DMS 273 treated with DMSO at 0.1 percent for 48 hours (cell line): ENCODE measurements around the gene FHL2.

Experiments
- DNase-seq: peaks from one replicate; lab custom pipeline; 2025; lab: John Stamatoyannopoulos, UW

The FHL2 gene

DNA sequence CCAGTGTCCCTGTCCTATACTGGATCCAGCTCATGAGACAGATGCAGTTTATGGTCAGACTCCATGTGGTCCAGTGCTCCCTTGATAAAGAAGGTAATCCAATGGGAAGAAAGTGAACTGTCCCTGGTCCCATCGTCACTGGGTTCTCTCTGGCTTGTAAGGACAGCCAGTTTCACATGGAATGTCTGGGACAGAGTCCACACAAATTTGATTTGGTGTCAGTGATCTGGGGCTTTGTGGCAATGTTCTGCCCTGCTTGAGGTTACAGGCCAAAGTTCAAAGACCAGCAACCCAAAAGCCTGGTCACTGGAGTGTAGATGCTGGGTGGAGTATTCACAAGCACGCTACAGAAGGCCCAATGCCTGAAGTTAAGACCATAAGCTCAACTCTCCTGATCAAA, 22.2 kb upstream of the FHL2 start:
- DNase-seq = no peak

GRCh38 chr2:105418522-105418921, 19.7 kb upstream of the FHL2 start:
- no peak for DNase-seq

GRCh38 chr2:105417857-105418436, 19.1 kb upstream of the FHL2 start:
- DNase-seq = no peak

DNA sequence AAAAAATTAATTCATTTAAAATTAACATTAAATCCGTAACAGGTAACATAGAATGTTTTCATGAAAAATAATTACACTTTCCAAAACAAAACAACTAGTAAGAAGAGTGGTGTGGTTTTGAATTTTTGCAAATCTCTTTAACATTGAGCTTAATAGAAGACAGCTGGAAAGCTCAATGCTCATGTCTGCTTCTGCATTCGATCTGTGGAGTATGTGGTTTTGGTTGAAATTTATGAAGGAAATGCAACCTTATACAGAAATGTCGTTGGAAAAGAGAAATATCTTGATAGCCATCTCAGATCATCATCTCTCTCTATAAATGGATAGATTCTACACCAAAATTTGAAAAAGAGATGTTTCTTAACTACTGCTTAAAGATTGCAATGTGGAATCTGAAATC, 17.3 kb upstream of the FHL2 start:
- DNase-seq = no peak

DNA sequence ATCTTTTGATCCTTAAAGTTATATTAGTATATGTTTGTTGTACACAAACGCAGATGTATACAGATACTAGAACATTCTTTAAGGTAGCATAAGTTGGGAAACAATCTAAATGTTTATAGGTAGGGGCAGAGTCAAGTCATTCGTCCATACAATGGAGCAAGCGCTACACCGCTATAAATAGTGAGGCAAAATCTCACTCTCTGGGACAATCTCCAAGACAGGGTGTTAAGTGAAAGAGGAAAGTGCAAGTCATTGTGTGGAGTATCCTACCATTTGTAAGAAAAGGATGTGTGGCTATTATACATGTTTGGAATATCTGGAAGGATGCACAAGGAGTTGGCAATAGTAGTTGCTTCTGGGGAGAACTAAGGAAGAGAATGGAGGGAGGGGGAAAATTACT, 16.2 kb upstream of the FHL2 start:
- DNase-seq = no peak

GRCh38 chr2:105413206-105413605, 14.4 kb upstream of the FHL2 start:
- no peak for DNase-seq

DNA sequence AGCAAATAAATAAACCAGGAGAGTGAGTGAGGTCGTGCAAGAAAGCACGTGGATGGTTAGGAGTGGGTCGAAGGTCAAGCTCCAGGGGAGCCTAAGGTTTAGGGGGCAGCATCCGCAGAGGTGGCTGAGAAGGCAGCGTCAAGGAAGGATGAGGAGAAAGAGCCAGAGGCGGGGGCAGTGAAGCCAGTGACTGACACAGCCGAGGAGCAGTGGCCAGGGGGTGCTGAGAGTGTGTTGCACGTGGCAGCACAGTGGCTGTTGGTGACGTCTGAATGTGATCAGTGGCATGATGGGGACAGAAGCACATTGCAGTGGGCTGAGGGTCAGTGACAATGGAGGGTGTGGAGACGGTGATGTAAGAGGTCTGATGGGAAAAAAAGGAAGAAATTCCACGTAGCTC, 13.7 kb upstream of the FHL2 start:
- no peak for DNase-seq

DNA sequence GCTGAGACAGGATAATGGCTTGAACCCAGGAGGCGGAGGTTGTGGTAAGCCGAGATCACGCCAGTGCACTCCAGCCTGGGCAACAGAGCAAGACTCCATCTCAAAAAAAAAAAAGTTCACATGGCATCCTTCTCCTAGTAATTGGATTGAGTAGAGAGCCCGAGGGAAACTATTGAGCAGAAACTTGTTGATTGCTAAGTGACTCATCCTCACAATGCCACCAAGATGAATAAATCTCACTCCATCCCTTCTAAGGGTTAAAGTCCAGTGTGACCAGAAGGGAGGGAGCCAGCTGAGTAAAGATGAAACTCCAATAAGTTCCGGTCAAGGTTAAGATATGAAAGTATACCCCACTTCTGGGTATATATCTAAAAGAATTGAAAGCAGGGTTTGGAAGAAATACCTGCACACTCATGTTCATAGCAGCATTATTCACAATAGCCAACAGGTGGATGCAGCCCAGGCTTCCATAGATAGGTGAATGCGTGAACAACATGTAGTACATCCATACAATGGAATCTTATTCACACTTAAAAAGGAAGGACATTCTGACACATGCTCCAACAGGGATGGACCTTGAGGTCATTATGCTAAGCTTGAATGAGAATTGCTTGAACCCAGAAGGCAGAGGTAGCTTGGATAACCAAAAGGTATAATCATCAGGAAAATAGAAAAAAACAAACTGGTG, 13.0 kb upstream of the FHL2 start:
- DNase-seq = no peak

- DNase-seq = no peak
Observed at GRCh38 chr2:105410554-105410953, 11.7 kb upstream of the FHL2 start.

- DNase-seq = no peak
Observed at GRCh38 chr2:105409717-105410116, 10.9 kb upstream of the FHL2 start.

- DNase-seq = no peak
Observed at GRCh38 chr2:105407946-105408743, 9.3 kb upstream of the FHL2 start.

DNA sequence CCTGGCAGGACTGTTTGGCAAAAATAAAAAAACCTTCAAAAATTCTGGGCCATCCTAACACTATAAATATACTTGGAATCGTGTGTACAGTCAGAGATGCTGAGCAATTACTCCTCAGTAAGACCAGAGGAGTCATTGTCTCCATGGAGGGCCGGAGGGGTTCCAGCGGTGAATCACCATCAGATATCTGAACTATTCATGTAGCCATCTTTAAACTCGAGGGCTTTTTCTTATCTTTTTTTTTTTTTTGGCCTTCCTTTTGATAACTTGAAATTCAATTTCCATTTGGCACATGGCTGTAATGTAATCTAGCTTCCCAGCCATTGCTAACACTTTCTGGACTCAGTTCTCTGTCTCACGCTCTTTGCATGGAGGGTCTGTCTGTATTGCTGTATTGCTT, 7.4 kb upstream of the FHL2 start:
- DNase-seq = no peak

DNA sequence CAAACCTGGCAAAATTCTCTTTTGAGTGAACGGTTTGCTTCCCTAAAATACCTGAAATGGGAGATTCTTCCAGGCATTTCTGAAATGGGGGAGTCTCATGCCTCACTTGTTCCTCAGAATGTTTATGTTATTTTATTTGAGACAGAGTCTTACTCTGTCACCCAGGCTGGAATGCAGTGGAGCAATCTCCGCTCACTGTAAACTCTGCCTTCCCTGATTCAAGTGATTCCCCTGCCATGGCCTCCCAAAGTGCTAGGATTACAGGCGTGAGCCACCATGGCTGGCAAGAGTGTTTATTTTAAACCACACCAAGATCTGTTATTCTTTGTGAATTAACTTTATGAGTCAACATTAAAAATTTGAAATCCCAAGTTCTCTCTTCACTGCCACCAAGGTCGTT, 6.4 kb upstream of the FHL2 start:
- DNase-seq = no peak

DNA sequence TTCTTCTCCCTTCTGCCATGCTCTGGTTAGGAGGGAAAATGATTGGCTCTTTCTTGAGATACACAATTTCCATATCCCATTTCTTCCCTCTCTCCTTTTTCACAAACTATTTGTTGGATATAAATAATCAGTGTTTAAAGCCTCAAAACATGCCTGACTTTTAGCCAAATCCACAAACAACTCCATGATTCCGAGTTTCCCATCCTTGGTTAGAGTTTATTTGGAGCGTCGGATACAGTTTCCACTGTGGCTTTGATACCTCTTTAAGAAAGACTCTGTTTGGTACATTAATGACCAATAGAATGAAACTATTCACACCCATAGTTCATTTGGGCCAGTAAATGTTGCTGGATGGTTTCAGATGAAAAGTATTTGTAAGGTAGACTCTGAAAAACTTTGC, 5.9 kb upstream of the FHL2 start:
- no peak for DNase-seq

DNA sequence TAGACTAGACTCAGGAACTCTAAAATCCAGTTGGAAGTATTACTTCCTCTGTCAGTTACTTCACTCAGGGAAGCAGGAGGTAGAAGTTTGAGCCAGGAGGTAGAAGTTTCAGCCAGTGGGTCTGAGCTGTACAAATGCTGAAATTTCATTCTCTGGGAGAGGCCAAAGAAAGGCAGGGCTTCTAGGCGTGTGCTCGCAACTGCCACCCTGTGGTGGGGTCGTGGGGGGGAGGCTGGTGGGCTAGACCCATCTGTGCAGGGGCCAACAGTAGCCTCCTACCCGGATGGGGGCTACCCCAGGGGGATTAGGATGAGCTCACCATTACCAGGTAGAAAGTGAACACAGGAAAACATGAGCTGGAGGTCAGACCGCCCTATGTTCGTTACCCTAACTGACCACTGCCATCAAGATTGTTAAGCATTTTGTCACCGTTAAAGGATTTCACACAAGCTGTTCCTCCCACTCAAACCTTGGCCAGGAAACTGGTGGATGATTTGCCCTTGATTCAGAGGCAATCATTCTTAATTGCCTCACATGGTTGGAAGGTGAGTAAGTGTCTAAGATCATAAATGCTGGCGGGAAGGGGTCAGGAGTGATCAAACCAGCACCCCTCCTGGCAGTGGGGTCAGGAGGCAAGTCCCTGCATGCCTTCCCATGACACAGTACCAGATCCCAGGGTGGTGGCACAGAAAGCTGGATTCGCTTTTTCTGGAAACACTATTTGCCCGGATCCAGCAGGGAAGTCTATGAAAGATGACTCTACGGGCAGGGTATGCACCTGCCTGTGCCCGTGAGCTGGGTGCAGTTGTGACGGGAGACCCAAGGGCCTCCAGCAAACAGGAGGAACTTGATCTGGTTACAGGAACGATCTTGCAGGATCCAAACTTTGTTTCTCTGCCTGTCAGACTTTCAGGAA, 5.2 kb upstream of the FHL2 start:
- DNase-seq = no peak

DNA sequence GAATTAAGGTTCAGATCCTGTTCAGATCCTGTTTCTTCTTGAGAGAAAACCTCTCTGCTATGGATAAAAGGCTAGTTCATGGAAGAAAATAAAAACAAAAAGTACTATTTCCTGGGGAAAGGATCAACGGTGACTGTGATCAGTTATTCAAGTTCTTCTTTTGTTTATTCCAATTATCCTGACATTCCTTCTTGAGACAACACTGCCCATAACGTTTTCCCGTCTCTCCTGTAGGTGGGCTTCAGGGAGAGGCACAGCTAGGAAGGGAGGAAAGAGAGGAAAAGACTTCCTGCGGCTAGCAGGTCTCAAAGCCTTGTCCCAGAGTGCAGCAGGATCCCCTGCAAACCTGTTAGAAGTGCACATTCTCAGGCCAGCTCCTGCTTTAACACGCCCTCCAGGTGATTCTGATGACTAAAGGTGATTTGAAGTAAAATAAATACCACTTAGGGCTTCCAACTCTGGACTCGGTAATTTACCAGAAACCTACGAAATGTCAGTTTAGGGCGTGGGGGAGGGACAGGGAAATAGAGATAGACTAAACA, 4.5 kb upstream of the FHL2 start:
- DNase-seq = no peak

- no peak for DNase-seq
Observed at GRCh38 chr2:105402809-105403208, 4.0 kb upstream of the FHL2 start.

DNA sequence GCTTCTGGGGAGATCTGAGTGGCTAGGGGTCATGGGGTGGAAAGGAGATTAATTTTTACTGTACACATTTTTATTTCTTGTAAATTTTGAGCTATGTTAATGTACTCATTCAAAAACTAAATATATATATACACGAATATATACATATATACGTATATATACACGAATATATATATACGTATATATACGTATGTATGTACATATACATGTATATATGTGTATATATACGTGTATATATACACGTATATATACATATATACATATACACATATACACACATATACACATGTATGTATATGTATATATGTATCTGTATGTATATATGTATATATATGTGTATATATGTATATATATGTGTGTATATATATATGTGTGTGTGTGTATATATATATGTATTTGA, 3.0 kb upstream of the FHL2 start:
- DNase-seq = no peak

DNA sequence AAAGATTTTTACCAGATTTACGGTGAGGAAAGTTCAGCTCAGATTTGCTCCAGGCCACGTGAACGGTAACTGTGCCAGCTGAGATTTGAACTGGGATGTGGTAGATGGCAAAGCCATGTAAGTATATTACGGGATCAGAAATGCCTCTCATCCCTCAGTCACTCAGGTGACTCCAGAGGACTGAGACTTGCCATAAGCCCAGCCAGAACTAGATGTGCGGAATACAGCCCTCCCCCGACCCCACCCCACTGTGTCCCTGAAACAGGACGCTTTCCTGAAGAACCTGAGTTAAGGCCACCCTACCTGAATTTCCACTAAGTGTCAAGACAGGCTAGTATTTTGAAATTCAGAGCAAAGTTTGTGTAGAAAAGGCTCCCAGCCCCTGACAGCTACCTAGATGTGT, 1.3 kb upstream of the FHL2 start:
- DNase-seq = no peak

DNA sequence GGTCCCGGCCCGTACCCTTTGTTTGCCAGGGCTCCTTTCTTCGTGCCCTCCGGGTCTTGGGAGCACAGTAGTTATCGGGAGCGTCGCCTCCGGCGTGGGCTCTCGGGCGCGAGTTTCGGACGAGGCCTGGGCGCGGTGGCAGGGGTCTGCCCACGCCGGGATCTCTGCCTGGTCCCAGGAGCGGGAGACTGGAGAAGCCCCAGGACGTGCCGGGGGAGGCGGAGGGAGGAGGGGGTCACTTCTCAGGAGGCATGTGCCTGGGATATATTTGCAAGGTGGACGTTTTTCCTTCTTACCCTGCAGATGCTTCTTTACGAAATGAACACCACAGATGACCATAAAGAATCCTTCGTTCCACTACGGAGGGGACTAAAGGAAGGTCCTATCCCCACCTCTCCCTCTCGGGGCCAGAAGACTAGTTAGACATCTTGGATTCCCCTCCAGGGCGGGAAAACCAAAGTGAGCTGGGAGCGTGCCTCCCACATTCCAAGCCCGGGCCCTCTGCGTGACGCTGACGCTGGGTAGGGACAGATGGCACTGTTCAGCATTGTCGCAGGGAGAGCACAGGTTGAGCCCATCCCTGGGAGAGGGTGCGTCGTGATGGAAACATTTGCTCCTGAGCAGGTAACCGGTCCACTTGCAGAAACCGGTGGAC, 483 bp upstream of the FHL2 start:
- DNase-seq = no peak

DNA sequence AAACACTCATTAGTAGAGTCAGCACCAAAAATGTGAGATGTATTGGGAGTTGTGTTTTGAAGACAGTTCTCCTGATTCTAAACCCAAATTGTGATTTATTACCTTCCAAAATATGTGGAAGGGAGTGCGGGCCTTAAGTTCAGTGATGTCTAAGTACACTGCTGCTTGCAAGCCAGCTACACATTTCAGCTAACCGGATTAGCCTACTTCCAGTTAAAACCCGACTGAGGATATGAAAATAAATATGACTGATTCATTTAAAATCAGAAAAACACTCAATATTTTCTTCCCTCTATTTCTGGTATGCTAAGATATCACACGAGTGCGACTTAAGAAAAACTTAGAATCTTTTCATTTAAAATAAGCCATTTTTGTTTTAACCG, 907 bp downstream of the FHL2 start:
- DNase-seq = no peak
